HG03571 (cell line): ENCODE results near the gene CD70.
A peak's percentile ranks its signal among the peaks of the same experiment; 100 is the strongest.
"Not testable (repeated sequence)": the region's sequence is repeated elsewhere in the genome, so short reads cannot be mapped to it uniquely, and the experiment has no call there.

Source experiments
- ATAC-seq: cut with Tn5 transposase; IDR thresholded peaks from one replicate; pipeline ENCODE4 v1.9.1; 2021; ENCODE audit not compliant: unreplicated experiment

Gene CD70

DNA sequence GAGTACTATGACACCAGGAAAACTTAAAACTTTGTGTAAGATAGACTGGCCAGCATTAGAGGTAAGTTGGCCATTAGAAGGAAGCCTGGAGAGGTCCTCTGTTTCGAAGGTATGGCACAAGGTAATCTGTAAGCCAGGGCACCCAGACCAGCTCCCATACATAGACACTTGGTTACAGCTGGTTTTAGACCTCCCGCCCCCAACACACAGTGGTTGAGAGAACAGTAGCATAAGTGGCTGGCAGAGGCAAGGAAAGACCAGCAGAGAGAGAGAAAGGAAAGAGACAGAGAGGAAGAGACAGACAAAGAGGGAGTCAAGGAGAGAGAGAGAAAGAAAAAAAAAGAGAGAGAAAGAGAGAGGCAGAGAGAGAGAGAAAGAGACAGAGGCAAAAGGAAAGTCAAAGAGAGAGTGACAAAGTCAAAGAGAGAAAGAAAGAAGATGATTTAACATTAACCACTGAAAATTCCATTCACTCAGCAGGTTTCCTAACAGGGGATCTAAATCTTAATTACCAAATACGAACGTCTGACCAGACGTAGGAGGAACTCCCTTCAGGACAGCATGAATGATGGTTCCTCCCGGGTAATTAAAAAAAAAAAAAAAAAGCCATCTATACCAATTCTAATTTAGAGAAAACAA is 7.4 kb upstream of the CD70 start:
- ATAC-seq, result not testable (repeated sequence)

DNA sequence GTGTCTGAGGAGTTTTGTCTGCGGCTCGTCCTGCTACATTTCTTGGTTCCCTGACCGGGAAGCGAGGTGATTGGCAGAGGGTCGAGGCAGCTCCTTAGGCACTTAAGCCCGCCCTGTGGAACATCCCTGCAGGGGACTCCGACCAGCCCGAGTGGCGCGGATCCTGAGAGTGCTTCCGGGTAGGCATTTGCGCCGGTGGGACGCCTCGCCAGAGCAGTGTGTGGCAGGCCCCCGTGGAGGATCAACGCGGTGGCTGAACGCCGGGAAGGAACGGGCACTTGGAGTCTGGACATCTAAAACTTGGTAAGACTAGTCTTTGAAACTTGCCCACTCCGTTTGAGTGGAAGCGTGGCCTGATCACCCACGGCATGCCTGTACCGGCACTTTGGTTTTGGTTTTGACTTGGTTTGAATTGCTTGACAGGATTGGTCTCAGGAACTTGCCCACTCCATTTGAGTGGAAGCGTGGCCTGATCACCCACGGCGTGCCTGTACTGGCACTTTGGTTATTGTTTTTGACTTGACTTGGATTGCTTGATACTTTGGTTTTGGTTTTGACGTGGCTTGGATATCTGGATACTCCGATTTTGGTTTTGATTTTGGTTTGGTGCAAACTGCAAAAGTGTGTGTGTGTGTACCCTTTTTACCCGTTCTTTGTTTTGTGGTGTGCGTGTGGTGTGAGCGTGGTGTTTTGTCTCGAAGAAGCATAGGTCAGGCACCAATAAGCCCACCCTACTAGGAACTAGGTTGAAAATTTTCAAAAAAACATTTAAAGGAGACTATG is 6.7 kb upstream of the CD70 start:
- not testable (repeated sequence) for ATAC-seq

DNA sequence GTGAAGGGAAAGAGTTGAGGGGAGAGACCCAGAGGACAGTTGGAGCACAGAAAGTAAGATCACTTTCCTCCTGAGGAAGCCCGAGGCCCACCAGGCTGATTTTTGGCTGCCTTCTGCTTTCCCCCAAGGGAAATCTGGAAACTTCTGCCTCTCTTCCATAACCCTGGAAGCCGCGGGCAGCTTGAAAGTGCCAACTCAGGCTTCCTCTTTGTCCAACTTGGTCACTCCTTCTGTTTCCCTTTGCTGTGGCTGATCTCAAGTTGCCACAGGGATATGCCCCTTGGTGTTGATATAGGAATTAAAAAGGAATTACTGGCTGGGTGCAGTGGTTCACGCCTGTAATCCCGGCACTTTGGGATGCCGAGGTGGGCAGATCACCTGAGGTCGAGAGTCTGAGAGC is 5.7 kb upstream of the CD70 start:
- no peak for ATAC-seq

DNA sequence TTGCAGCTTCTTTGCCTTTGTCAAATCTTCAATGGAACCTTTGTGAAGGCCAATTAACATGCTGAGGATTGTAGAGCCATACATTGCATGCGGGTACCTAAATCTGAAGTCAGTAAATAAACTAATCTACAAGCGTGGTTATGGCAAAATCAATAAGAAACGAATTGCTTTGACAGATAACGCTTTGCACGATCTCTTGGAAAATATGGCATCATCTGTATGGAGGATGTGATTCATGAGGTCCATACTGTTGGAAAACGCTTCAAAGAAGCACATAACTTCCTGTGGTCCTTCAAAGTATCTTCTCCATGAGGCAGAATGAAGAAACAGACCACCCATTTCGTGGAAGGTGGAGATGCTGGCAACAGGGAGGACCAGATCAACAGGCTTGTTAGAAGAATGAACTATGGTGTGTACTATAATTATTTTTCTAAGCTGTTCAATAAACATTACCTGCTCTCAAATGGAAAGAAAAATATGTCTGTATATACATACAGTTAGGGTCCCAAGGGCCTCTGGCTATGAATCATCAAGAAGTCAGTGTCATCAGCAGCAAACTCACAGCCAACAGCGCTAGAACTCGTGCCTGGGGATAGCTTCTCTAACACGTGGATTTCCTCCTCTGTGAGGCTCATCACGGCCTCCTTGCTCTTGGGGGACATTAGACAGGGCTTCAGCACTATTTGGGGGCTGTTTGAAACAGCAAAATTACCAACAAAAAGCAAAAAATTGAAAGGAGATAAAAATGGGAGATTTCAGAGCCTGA is 2.9 kb upstream of the CD70 start:
- no peak for ATAC-seq

DNA sequence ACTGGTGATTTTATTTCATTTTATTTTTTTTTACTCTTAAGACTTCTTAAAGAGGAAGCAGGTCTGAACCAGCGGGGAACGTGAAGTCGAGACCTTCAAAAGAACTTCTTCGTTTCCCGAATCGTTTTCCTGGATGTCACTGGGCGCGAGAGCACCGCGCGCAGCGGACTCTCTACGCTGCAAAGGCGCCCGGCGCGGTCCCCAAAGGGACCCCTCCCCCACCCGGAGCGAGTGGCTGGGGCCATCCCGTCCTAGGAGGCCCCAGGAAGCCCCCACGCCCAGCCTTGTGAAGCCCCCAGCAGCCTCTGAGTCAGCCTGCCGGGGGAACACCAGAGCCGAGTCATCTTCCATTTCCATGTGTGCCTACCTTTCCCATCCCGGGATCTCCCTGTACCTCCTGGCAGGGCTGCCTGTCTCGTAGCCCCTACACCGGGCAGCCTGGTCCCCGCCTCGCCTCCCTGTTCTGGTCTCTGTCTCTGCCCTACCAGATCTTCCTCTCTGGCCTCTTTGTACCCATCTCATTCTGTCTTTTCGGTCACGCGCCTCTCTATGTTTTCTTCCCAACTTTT is 608 bp downstream of the CD70 start:
- ATAC-seq, result no peak

DNA sequence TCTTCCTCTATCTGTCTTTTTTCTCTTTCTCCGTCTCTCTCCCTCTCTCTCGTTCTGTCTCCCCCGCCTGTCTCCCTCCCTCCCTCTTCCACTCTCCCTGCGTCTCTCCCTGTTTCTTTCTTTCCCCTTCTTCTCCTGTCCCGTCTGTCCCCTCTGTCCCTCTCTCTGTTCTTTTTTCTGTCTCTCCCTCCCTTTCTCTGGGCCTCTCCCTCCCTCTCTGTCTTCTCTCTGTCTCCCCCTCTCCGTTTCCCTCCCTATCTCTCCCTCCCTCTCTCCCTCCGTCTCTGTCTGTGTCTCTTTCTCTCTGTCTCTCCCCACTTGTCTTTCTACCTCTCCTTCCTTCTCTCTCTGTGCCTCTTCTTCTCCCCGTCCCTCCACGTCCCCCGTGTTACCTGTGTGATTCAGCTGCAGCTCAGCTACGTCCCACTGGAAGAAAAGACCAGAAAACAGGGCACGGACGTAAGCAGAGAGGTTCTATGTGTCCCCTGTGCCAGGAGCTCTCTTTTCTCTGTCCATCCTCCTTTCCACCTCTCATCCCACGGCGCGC is 1.2 kb downstream of the CD70 start:
- no peak for ATAC-seq

DNA sequence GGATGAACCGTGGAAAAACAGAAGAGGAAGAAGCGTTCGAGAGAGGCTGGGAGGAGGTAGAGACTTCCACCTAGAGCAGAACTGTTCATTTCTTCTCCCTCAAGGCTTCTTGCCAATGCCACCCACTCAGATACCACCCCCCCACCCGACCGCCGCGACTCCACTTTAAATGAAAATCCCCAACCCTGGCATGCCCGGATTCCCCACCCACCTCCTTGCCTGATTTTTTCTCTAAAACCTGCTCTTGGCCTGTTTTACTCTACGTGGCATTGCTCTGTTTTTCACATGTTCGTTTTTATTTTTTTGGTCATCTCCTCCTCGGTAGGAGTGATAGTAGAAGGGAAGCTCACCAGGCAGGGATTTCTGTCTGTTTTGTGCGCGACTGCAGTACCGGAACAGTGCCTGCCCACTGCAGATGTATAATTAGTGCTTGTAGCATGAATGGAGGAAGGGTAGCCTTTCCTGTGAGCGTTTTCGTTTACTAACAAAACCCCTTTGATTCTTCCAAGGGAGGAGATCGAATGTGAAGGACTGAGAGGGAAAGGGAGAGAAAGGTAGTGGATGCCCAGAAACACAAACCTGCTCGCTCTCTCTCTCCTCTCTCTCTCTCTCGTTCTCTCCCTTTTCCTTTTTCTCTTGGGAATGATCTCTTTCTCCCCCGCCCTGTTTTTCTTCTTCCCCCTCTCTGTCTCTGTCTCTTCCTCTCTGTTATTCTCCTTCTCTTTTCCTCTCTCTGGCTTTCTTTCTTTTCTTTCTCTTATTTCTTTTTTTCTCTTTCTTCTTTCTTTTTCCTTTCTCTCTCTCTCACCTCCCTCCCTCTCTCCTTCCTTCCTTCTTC is 2.2 kb downstream of the CD70 start:
- no peak for ATAC-seq

DNA sequence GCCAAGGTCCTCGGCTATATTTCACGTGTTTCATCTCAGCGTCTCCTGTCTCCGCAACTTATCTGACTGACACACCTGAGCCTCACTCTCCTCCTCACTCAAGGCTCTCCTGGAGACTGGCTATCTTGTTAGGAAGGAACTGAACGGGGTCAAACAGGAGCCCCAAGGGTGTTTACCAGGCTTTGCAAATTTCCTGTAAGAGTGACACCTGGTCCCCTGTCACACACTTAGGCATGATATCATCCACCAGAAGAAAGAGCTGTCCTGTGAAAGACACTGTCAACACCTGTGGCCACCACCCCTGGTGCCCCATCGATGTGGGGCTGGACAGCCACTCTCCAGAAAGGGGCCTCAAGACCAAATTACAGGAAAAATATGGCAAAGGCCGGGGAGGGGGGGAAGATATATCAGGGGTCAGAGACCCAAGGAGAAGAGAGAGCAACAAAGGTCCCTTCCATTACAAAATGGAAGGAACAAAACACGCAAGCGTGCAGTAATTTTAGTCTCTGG is 2.9 kb downstream of the CD70 start:
- ATAC-seq, result no peak

DNA sequence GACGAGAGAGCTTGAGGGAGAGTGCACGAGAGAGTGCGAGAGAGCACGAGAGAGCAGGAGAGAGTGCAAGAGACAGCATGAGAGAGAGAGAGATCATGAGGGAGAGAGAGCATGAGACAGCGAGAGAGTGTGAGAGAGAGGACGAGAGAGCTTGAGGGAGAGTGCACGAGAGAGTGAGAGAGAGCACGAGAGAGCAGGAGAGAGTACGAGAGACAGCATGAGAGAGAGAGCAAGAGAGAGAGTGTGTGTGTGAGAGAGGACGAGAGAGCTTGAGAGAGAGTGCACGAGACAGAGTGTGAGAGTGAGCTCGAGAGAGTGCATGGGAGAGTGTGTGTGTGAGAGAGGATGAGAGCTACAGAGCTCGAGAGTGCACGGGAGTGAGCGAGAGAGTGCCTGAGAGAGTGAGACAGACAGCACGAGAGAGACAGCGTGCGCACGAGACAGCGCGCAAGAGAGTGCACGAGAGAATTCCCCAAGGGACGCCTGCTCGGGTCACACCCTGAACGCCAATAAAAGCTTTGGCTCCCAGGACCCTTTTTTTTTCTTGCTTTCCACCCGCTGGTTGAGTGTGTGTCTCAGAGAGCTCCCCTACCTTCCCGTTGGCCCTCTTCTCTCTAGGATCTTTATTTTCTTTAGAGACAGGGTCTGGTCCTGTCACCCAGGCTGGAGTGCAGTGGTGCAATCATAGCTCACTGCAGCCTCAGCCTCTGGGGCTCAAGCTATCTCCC is 3.7 kb downstream of the CD70 start:
- ATAC-seq, result no peak

DNA sequence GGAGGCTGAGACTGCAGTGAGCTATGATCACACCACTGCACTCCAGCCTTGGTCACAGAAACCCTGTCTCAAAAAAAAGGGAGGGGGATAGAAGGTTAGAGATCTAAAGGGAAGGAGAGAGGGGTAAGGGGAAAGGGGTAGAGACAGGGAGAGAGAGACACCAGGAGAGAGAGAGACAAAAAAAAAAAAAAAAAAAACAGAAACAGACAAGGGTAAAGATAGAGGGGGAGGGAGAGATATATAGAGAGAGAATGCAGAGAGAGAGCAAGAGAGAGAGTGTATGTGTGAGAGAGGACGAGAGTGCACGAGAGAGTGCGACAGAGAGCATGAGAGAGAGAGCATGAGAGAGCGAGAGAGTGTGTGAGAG is 4.2 kb downstream of the CD70 start:
- ATAC-seq, result no peak

DNA sequence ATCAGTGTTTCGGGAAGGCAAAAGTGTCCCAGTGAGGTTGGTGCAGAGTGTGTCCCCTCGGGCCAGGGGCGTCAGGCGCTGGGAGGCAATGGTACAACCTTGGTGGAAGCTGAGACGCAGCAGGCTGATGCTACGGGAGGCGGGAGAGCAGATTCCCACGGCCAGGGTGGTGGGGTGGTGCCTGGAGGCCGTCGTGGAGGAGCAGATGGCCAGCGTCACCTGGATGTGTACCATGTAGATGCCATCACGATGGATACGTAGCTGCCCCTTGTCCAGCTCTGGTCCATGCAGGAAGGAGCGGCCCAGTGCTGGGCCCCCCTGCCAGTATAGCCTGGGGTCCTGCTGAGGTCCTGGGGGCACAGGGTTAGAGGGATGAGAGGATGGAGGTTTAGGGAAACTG is 4.9 kb downstream of the CD70 start:
- no peak for ATAC-seq

DNA sequence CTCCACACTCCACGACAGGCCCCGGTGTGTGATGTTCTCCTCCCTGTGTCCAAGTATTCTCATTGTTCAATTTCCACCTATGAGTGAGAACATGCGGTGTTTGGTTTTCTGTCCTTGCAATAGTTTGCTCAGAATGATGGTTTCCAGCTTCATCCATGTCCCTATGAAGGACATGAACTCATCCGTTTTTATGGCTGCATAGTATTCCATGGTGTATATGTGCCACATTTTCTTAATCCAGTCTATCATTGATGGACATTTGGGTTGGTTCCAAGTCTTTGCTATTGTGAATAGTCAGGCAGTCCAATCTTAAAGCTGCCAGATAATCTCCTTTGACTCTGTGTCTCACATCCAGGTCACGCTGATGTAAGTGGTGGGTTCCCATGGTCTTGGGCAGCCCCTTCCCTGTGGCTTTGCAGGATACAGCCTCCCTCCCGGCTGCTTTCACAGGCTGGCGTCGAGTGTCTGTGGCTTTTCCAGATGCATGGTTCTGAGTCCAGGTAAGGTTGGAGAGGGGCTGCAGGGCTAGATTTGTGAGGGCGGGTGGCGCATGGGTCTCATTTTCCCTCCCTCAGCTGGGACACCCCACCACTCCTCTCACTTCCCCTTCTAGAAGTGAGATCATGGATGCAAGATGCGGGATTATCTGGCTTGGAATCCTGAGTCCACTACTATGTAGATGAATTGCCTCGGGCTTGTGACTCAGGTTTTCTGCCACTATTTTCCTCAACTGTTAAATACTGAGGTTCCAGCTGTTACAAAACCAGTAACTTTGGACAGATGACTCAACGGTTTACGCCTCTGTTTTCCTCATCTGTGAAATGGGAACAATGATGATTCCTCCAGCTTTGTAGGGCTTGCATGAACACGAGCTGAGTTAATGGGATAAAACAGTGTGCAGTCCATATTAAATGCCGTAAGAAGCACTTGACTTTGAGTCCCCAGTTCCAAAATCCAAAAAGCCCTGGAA is 8.2 kb downstream of the CD70 start:
- not testable (repeated sequence) for ATAC-seq

DNA sequence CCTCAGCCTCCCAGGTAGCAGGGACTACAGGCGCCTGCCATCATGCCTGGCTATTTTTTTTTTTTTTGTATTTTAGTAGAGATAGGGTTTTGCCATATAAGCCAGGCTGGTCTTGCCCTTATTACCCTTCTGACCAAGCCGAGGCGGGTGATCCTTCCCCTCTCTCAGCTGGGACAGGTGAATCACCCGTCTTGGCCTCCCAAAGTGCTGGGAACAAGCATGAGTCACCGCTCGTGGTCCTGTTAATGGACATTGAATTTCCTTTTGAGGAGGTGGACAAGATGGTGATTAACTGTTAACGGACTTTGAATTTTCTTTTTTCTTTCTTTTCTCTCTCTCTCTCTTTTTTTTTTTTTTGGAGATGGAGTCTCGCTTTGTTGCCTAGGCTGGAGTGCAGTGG is 10.6 kb downstream of the CD70 start:
- ATAC-seq, result no peak

DNA sequence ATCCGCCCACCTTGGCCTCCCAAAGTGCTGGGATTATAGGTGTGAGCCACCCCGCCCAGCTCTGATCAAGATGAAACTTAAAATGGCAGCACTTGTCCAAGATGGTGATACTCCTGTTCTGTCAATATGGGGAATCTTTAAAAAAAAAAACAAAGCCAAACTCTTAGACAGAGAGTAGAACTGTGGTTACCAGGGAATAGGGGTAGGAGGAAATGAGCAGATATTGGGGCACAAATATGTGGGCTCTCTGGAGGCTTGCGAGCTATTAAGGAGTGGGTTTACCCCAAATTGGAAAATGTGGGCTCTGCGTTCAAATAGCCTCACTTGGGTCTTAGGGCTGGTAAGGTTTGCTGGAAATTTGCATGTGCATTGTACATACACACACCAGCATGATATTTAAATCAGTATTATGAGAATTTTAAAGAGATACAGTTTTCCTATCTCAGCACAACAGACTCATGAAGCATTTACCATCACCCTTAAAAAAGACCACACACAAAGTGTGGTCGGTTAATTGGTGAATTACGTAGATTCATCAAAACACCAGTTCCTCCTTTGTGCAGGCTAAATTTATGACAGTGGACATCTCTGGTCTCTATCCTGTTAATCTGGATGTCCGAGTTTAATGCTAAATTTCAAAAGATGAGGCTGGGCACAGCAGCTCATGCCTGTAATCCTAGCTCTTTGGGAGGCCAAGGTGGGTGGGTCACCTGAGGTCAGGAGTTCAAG is 11.3 kb downstream of the CD70 start:
- ATAC-seq, result no peak

DNA sequence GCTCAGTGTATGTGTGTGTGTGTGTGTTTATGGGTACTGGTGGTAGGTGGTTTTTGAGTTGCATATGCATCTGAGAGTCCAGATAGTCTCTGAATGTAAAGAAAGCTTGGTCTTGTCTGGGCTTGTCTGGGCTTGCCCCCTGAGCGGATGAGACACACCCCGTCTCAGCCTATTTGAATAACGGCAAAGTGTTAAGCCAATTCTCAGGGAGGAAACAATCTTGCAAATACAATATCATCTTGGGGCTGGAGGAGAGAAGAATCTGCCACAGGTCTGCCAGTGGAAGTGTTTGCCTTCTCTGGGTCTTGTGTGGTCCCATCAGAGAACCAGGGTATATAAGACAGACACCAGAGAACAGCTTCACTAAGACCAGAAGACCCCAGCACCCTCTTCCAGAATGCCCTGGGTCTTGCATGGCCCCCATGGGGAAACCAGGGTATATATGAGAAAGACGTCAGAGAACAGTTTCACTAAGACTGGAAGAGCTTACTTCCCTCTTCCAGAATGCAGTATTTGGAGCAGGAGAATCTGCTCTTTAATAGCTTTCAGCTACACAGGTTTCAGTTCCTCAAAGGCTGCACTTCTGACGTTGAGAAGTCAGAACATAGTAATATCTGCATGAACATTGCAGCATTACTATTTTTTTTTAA is 13.3 kb downstream of the CD70 start:
- peak; percentile 57 for ATAC-seq

DNA sequence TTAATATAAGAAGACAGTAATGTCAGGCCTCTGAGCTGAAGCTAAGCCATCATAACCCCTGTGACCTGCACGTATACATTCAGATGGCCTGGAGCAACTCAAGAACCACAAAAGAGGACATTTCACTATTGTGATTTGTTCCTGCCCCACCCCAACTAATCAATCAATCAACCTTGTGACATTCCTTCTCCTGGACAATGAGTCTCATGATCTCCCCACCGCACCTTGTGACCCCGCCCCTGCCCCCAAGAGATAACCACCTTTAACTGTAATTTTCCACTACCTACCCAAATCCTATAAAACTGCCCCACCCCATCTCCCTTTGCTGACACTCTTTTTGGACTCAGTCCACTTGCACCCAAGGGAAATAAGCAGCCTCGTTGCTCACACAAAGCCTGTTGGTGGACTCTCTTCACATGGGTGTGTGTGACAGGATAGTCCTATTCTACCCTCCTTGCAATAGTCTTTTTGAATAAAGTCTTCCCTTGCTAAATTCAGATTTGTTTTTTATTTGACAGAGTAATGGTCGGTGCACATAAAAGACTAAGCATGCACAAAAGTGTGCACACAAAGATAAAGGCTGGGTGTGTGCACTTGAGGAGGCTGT is 14.0 kb downstream of the CD70 start:
- no peak for ATAC-seq

DNA sequence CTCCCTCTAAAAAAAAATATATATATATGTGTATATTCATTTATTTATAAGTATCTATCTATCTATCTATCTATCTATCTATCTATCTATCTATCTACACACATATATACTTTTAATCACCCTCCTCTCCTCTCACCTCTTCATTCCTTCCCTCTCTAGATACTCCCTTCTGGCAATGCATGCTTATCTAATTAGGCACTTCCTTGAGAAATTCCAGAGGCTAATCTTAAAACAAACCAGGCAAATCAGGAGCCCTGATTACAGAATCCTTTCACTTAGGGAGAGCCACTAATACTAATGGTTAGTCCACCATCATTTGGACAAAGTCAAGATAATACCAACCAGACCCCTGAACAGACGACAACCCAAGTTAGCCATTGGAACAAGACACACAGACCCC is 17.6 kb downstream of the CD70 start:
- no peak for ATAC-seq
